Measurements from ENCODE around the gene RPN2.
A peak's percentile ranks its signal among the peaks of the same experiment; 100 is the strongest.

The RPN2 gene

GRCh38 chr20:37244572-37244957, 65.4 kb downstream of the RPN2 start:
- no peak for DNase-seq

- DNase-seq = no peak
Observed at GRCh38 chr20:37245216-37246150, 66.4 kb downstream of the RPN2 start.

GRCh38 chr20:37246736-37247135, 67.6 kb downstream of the RPN2 start:
- DNase-seq = no peak

- DNase-seq = no peak
Observed at GRCh38 chr20:37247547-37247946, 68.4 kb downstream of the RPN2 start.

- no peak for DNase-seq
Observed at GRCh38 chr20:37249304-37249703, 70.2 kb downstream of the RPN2 start.

- DNase-seq = no peak
Observed at GRCh38 chr20:37251825-37252477, 72.8 kb downstream of the RPN2 start.

- no peak for DNase-seq
Observed at GRCh38 chr20:37253087-37253486, 74.0 kb downstream of the RPN2 start.

GRCh38 chr20:37254114-37254878, 75.2 kb downstream of the RPN2 start:
- no peak for DNase-seq

GRCh38 chr20:37256286-37256685, 77.2 kb downstream of the RPN2 start:
- DNase-seq = no peak

- DNase-seq = no peak
Observed at GRCh38 chr20:37257530-37257929, 78.4 kb downstream of the RPN2 start.

GRCh38 chr20:37257988-37258387, 78.9 kb downstream of the RPN2 start:
- DNase-seq = no peak

GRCh38 chr20:37259031-37259430, 79.9 kb downstream of the RPN2 start:
- no peak for DNase-seq

- no peak for DNase-seq
Observed at GRCh38 chr20:37259865-37260264, 80.7 kb downstream of the RPN2 start.

GRCh38 chr20:37260923-37261322, 81.8 kb downstream of the RPN2 start:
- DNase-seq = no peak

- no peak for DNase-seq
Observed at GRCh38 chr20:37261714-37262113, 82.6 kb downstream of the RPN2 start, which contains the start of gene GHRH. Gene GHRH (minus strand): TSS chr20:37261814. CDS start chr20:37256889, 4,925 bp downstream.

GRCh38 chr20:37262505-37262904, 83.4 kb downstream of the RPN2 start:
- DNase-seq = no peak

GRCh38 chr20:37263686-37264085, 84.6 kb downstream of the RPN2 start:
- DNase-seq = no peak

GRCh38 chr20:37265152-37265551, 86.0 kb downstream of the RPN2 start:
- peak in 1 of 2 experiments; percentile 7 for DNase-seq

- DNase-seq = no peak
Observed at GRCh38 chr20:37266940-37267666, 88.0 kb downstream of the RPN2 start.

- no peak for DNase-seq
Observed at GRCh38 chr20:37267667-37268313, 88.7 kb downstream of the RPN2 start.

GRCh38 chr20:37270576-37271420, 91.7 kb downstream of the RPN2 start:
- no peak for DNase-seq
